Fibroblast of the conjunctiva (primary cell): ENCODE results near the gene ERF.

Source experiments
- DNase-seq: peaks from one replicate; pipeline ENCODE4 v3.0.0-alpha.2; 2010; ENCODE audit warnings: low read depth

ERF gene

GRCh38 chr19:42254850-42255765, at the start of gene ERF:
TSS of gene ERF (minus strand) at chr19:42255128. CDS start at chr19:42254999, 129 bp downstream.
- peak; percentile 75 for DNase-seq

- DNase-seq: no peak
These were observed 48.9 kb upstream of the ERF start for GRCh38 chr19:42303876-42304275.

- no peak for DNase-seq
These were observed 48.2 kb upstream of the ERF start for GRCh38 chr19:42303101-42303464.

GRCh38 chr19:42301646-42302203, 46.8 kb upstream of the ERF start, which contains the start of gene PRR19:
TSS of gene PRR19 (plus strand) at chr19:42302132. CDS start at chr19:42309585, 7,453 bp downstream.
- DNase-seq: no peak

GRCh38 chr19:42297039-42297438, 42.1 kb upstream of the ERF start:
- no peak for DNase-seq

- DNase-seq: no peak
These were observed 41.0 kb upstream of the ERF start for GRCh38 chr19:42295831-42296525.

- no peak for DNase-seq
These were observed 40.4 kb upstream of the ERF start for GRCh38 chr19:42295342-42295741.

GRCh38 chr19:42294471-42295137, 39.7 kb upstream of the ERF start:
- DNase-seq: no peak

- no peak for DNase-seq
These were observed 39.0 kb upstream of the ERF start for GRCh38 chr19:42293948-42294347.

- DNase-seq: no peak
These were observed 38.6 kb upstream of the ERF start for GRCh38 chr19:42293540-42293939.

GRCh38 chr19:42292963-42293362, 38.0 kb upstream of the ERF start:
- no peak for DNase-seq

GRCh38 chr19:42292042-42292960, 37.4 kb upstream of the ERF start:
- DNase-seq: no peak

- no peak for DNase-seq
These were observed 36.5 kb upstream of the ERF start for GRCh38 chr19:42291435-42291810.

GRCh38 chr19:42290523-42291434, 35.9 kb upstream of the ERF start:
- no peak for DNase-seq

- DNase-seq: no peak
These were observed 35.2 kb upstream of the ERF start for GRCh38 chr19:42290136-42290522.

- DNase-seq: no peak
These were observed 34.7 kb upstream of the ERF start for GRCh38 chr19:42289556-42290041.

- no peak for DNase-seq
These were observed 34.1 kb upstream of the ERF start for GRCh38 chr19:42288881-42289555.

GRCh38 chr19:42288387-42288786, 33.5 kb upstream of the ERF start:
- DNase-seq: no peak

- no peak for DNase-seq
These were observed 32.8 kb upstream of the ERF start for GRCh38 chr19:42287827-42288107.
